ENCODE data around the gene TIGD1.
"Not testable (repeated sequence)": the region's sequence is repeated elsewhere in the genome, so short reads cannot be mapped to it uniquely, and the experiment has no call there.

TIGD1 gene

DNA sequence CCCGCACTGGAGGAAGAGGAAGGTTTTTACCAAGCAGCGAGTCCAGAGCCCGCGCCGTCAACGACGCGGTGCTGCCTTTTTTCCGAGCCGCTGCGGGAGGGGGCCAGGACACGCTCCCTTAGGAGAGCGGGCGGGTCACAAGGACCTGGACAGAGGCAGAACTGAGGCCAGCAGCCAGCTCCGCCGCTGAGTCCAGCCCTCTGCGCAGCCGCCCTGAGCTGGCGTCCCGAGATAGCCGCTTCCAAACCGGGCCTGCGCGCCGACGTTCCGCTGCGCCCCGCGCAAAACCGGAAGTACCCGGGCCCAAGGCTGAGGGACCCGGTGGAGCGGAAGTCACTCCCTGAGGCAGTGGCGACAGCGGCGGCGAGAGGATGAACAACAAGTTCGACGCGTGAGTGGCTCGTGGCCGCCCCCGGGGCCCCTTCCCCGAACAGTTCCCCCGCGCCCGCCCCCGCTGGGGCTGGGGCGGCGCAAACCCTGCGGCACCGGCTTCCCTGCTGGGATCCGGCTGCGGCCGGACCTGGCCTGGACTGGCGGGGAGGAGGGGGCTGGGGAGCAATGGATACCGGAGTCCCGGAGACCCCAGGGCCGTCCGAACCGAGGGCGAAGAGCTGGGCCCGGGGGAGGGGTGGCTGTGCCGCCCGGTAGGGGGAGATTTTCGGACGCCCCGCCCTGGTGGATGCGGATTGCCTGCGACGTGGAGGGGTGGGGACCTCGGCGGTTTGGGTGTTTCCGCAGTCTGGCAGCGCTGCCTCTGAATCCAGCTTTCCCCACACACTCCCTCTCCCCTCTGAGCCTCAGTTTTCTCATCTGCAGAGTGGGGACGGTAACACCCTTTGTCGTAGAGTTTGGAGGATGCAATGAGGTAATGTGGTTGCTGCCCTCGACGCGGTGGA lies at the start of gene TIGD1, which contains the start of gene EIF4E2:
TIGD1 (minus strand) TSS at position 204 of the 896 bp plus-strand sequence. CDS start 675 bp downstream, outside the sequence.
EIF4E2 (plus strand) TSS at position 336 of the 896 bp plus-strand sequence; CDS start at position 372, 36 bp downstream.
- peak; percentile 94 to 95 for DNase-seq

DNA sequence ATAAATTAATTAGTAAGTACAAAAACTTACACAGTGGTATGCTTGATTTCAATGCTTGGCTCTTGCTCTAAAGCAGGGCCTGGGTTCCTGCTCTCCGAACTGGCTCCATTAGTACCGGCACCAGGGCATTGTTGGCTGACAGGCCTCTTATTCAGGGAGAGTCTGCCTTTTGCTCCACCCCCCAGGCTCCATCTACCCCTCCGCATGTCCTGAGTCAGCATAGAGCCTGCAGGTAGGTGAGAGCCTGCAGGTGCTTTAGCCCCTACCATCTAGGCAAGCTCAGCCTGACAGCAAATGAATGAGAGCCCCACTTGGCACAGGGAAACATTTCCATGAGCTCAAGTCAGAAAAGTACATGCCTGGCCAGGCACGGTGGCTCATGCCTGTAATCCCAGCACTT lies 47.9 kb upstream of the TIGD1 start:
- DNase-seq: no peak

DNA sequence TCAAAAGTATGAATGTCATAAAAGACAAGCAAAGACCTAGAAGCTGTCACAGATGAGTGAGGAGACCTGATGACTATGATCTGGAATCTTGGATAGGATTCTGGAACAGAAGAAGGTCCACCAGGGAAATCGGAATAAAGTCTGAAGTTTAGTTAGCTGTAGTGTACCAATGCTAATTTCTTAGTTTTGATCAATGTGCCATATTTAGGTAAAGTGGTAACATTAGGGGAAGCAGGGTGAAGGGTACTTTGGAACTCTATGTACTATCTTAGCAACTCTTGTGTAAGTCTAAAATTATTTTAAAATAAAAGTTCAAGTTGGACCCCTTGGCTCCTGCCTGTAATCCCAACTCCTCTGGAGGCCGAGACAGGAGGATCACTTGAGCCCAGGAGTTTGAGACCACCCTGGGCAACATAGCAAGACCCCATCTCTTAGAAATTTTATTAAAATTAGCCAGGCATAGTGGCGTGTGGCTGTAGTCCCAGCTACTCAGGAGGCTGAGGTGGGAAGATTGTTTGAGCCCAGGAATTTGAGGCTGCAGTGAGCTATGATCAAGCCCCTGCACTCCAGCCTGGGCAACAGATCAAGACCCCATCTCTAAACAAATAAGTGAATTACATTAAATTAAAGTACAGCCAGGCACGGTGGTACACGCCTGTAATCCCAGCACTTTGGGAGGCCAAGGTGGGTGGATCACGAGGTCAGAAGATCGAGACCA lies 47.2 kb upstream of the TIGD1 start:
- DNase-seq: no peak

DNA sequence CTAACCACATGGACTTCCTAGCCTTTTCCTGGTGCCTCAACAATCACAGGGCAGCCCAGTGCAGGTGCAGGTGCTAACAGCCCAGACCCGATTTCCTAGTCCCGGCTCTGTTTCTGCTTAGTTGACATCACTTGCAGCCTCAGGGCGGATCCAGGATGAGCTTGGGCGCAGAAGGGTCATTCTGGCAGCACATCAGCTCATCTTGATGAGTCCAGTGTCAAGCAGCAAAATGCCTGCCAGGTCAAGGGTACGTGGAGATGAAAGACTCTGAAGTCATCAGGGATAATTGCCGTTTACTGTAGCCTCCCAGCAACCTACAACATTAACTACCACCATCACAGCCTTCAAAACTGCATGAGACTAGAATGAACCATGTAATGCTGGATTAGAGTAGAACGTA lies 43.6 kb upstream of the TIGD1 start:
- DNase-seq: no peak

DNA sequence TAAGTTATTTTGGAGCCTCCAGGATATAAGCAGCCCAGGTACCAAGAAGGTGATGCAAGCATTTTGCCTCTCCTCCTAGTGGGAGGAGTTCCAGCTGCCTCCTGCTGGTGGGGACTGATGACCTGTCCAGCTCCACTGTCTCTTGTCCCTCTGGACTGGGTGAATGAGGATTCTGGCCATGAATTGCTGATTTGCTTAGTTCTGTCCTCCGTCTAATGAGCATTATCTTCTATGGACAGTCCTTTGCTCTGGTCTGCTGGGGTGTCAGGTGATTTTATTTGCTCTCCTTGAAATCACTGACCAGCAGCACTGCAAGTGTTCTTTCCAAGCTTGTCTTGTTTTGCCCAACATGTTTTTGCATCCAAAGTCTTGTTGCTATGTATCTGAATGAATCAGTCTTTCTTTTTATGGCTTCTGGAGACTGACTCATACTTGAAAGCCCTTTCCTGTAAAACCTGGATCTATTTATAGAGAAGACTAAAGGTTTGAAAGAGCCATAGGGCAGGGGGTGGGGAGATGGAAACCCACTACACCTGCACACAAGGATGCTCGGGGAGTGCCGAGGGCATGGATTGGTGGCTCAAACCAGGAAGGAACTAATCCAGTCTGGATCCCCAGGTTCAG lies 42.5 kb upstream of the TIGD1 start:
- DNase-seq: no peak

DNA sequence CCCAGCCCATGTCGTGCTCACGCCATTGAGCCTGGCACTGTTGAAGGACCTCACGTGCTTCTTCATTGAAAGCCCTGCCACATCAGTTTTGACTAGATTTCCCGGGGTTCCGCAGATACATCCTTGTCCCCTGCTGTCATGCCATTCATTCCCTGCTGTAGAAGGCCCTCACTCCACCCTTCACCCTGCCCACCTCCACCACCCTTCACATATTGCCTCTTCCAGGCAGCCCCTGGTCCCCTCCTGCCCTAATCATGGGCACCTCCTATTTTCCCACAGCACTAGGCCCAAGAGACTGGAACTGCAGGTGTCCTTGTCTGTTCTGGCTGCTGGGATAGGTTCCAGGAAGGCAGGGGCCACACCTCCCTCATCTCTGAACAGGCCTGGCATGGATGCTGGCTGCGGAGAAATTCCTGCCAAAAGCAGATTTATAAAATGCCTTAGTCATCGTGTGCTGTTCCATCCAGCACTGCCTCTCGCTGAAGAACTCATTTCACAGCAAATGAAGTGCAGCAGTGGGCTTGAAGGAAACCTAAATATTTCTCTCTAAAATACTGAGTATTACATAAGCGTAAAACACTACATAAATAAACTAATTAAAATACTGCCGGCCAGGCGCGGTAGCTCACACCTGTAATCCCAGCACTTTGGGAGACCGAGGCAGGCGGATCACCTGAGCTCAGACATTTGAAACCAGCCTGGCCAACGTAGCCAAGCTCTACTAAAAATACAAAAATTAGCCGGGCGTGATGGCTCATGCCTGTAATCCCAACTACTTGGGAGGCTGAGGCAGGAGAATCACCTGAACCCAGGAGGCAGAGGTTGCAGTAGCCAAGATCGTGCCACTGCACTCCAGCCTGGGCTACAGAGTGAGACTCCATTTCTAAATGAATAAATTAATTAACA lies 38.6 kb upstream of the TIGD1 start:
- DNase-seq: peak; percentile 34 to 51

DNA sequence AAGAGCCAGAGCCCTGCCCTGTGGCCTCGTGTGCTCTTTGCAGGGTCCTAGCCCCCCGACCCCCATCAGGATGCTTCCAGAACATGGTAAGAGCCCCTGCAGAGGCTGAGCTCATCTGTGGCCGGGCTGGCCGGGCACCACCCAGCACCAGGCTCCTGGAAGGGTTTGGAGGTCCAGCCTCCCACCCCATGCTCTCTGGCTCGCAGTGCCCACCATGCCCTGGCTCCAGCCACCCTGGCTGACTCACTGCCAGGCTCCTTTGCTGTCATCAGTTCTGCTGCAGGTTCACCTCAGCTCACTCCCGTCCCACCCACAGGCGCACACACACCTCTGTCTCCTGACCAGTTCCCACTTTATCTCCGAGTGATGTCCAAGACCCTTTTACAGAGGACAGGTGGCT lies 37.7 kb upstream of the TIGD1 start:
- DNase-seq: no peak

DNA sequence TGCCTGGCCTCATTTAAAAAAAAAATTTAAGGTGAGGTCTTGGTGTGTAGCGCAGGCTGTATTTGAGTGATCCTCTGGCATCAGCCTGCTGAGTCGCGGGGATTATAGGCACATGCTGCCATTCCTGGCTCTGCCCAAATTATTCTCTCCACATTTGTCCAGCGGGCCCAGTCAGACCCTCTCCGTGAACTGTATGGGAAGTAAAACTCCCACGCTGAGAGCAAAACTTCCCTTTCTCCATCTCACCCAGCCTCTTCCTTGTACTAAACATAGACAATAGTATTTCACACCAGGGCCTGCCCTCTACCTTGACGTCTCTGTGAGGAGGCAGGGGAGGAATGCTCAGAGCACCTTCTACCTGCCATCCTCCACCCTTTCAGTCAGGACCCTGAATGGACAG lies 37.2 kb upstream of the TIGD1 start:
- DNase-seq: no peak

DNA sequence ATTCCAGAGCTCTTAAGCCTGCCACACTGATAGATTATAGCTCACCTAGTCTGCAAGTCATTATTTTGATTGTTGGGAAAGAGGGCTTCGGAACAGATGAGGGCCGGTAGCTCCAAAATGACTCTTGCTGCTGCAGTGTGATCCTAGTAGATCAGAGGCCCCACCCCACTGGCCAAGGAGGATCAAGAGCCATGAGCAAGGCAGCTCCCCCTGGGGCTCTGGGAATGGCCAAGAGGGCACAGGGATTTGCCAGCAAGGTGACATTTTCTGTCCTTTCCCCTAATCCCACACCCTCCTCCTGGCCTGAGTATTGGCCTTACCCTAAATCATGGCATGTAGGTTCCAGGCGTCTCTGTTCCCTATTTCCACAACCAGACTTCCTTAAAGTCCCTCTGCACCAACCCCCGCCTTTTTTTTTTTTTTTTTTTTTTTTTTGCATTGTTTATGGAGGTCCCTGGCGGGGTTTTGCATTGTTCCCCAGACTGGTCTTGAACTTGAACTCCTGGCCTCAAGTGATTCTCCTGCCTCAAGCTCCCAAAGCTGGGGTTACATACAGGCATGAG lies 36.7 kb upstream of the TIGD1 start:
- no peak for DNase-seq

DNA sequence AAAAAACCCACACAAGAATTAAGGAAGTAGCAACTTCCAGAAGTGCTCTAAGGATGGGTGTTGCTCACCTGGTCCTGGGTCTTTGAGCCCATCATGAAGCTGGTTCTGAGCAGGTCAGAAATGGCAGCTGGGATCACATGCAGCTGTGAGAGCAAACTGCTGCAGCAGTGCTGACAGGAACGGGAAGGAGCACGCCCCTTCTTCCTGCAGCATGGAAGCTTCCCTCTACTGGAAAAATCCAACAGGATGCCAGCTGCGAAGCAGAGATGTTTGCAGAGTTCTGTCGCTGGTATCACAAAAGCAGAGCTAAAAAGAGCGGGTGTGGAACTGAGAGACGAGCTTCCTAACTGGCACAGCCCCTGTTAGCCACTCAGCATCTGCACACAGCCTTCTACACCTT lies 33.9 kb upstream of the TIGD1 start:
- peak in 1 of 2 experiments; percentile 40 for DNase-seq

DNA sequence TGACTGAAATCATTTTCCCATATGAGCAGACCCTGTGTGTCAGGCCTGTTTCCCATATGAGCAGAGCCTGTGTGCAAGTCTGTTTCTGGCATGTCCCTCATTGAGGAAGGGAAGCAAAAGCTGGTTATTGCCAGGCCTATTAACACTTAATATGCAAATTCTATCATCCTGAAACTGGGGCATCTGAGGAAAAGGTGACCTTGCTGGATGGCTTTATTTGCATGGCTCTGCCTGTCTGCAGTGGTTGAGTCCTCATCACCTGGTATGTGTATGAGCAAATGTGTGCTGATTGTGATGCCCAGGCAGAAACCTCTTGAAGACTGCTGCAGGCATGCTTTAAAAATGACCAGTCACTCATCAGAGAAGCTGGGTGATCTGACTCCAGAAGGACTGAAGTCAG lies 31.4 kb upstream of the TIGD1 start:
- no peak for DNase-seq

DNA sequence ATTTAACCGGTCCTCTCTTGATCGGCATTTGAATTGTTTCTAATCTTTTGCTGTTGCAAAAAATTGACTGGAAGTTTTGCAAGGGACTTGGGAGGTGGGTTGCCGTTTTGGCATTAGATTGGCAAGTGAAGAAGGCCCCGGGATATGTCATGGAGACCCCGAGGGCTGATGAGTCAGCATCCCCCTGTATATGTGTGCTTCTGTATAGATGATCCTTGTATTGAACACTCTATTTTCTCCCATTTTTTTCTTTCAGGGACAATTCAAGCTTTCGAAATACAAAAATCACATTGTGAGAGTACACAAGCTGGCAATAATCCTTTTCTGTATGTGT lies 30.3 kb upstream of the TIGD1 start:
- no peak for DNase-seq

DNA sequence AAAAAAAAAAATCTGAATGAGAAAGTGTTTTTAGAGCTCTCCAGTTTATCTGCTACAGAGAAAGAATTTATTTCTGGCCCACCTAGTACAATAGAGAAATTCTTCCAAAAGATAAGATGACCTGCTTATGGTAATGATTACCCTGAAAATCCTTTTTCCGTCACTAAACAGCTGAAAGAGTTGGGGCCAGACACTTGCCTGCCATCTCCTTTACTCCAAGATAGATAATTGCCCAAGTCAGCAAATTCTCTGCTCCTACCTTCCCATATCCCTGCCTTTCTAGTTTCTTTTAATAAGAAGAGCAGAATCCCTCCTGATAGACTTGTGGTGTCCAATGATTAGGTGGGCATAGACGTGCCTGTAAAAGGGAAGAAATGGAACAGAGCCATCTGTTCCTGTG lies 28.3 kb upstream of the TIGD1 start:
- no peak for DNase-seq

DNA sequence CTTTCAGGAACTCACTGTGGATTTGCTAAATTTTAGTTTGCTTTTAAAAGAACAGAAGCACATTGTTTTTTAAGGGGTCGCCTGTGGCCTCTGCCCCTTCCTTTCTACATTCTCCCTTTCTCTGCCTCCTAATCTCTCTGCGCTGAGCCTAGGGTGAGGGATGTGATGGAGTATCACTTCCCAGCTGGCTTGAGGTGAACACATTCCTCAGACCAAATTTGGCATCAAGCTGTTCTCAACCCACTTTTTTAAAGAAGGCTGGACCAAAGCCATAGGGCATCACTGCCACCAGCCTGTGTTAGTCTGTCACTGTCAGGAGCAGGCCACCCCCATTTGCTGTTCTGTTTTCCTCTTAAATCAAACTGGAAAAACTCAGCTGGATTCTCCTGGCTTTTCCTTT lies 27.5 kb upstream of the TIGD1 start:
- no peak for DNase-seq

DNA sequence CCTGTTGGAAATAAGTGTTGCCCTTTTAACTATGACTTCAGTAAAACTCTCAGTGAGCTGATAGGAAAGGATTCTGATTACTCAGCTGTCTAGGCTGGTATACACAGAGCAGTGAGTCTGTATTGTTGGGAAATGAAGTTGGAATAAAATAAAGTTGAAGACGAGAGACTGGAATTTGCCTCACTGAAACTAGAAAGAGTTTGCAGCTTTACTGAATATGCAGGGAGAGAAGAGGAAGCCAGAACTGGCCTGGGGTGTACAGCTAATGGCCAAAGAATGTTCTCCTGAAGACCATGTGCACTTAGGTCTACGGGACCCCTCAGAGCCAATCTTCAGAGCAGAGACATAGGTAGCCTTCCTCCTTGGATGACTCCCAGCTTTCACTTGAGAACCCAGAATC lies 26.6 kb upstream of the TIGD1 start:
- no peak for DNase-seq

DNA sequence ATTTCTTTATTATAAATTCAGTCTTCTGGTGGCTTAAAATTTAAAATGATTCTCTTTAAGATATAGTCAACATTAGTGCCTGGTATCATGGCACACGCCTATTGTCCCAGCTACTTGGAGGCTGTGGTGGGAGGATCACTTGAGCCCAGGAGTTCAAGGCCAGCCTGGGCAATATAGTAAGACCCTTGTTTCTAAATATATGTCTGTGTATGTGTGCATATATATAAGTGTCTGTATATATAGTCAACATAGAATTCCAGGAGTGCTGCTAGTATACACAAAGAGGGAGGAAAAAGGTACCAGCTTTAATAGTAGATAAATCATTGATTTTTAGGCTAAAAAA lies 25.0 kb upstream of the TIGD1 start:
- DNase-seq: no peak

DNA sequence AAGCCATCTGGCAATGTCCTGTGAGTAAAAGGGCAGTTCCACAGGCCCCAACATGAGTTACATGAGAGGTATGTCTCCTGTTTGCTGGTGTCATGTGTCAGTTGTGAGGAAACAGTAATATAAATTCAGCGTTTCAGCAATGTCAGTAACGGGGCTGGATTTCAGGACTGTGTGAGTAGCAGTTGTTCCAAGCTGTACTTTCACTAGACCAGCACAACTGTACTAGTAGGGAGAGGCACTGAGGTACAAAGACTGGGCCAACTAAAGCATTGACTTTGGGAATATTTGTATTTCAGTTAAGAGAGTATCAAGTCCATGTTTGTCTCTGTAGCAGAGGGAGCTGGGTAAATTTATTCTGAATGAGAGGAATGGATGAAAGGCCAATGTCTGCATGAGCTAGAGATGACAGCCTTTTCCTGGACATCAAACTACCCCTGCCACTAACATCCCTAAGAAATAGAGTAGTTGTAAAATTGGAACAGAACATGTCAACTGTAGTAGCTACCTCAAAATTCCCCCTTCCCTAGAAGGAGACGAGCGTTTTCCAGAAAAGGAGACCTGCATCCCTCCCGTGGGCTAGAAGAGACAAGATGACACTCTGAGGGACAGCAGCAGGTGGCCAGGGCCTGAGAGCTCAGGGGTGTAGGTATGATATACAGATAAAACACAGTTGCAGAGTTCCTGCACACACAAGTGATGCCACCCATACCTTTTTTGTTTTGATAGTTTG lies 24.5 kb upstream of the TIGD1 start:
- no peak for DNase-seq

DNA sequence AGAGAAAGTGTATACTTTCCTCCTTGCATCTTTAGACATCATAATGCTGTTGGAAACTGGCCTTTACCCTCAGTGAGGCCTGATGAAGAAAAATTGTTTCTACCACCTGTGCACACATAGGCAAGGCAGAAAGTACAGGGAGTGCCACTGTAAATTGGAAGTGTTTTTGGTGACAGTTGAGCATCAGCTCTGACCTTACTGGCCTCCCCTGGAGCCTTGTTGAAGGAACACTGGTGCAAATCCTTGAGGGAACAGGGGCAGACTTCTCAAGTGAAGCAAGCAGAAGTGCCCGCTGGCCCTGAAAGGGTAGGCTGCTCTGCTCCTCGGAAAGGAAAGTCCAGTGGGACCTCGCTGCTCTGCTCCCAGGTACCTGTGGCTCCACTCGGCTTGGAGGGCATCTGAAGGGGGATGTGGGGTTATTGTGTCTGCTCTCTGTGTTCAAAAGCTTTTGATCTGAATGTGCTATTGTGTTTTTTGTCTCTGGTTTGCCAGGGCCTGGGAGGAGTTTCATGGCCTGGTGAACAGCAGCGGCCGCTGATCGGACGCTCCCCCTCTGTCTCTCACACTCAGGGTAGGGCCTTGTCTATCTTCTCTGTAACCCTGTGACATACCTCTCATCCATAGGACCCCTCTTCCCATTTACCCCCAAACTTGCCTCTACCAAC lies 23.5 kb upstream of the TIGD1 start:
- no peak for DNase-seq

DNA sequence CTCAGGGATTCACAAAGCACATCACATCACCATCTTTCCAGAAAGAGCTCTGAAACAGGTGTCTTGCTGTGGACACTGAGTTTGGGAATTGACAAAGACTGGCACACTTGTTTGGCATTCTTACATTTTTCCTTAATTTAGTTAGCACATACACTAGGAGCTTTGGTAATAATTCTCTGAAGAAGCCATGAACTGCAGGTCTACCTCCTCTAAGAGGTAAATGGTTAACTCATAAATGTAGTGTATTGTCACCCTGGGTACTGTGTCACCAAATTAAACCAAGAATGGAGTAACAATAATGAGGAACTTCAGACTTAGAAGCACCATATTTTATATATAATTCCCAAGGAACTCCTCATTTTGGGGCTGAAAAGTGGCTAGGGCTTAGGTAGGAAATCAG lies 22.7 kb upstream of the TIGD1 start:
- DNase-seq: no peak

DNA sequence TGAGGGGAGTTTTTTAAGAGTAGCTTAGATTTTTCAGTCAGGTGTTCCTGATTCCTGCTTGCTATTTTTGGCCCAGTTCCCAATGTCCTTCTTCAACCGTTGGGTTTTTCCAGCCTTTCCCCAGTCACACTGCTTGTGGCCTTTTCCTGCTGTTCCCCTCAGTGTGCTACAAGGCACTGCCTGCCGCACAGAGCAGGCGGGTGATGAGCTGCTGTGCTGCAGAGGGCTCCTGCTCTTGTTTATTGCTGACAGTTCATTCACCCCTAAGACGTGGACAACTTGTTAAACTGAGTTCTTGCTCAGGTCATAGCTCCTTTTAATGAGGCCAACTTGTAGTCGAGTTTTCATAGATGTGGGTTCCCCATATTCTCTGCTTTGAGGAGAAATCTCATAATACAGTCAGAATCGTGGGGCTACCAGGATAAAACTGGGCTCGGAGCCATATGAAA lies 20.7 kb upstream of the TIGD1 start:
- DNase-seq: no peak

DNA sequence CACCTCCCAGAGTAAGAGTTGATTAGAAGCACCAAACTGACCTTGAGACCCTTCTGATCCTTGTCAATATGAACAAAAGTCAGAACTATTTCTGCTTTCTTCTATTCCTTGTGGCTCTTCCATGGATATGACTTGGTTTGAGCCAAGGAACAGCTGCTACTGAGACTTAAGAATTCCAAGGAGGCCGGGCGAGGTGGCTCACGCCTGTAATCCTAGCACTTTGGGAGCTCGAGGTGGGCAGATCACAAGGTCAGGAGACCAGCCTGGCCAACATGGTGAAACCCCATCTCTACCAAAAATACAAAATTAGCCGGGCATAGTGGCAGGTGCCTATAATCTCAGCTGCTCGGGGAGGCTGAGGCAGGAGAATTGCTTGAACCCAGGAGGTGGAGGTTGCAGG lies 20.1 kb upstream of the TIGD1 start:
- not testable (repeated sequence) for DNase-seq
